ENCODE data around the gene RAPGEF5.

RAPGEF5 gene

DNA sequence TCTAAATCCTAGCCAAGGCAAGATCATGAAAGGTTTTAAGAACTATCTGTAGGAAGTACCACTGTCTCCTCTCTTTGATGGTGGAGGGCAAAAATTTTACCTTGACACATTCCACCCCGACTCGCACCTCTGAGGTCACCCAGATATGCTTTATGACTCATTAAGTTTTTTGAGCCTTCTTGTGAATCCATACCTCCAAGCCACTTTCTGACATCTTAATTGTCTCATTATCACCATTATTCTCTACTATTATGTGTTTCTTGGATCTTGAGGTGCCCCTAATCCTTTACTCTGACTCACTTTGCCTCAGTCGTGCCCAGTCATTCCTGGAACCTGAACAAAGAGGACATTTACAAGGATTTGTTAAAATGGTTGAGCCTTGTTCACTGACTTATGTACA lies 146.6 kb downstream of the RAPGEF5 start:
- DNase-seq, result no peak

DNA sequence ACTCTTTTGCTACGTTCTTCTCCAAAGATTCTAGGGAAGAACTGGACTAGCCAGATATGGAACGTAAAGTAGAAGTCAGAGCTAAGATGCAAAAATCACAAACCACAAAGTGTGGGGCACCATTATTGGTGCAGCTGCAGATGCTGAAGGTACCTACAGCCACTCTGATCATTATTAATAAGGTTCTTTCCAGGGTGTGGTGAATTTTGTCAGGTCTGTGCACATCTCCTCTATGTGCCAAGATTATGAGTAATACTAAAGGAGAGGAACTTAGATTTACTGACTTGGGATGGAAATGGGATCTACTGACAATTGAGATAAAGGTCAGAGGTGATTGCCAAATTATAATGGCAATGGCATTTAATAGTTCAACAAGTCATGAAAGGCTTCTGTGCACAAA lies 148.2 kb downstream of the RAPGEF5 start:
- no peak for DNase-seq

DNA sequence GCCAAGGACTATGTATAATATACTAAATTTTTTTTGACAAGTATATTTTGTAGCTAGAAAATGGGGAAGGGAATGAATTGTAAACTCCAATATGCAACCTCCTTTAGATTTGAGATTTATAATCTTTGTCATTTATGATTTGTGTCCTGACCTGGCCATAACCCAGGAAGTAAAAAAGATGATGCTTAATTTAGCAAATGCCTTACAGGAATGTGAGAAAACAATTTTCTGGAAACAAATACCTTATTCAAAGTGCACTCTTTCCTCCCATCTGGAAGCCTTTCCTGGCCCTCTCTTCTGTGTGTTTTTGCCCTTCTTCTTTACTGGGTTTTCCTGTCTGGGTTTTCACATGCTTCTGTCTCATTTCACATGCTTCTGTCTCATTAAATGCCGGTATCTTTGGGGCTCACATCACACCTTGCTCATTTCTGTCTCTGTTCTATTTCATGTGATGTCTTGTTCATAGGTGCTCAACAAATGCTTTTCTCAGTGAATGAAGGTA lies 149.2 kb downstream of the RAPGEF5 start:
- no peak for DNase-seq

- DNase-seq, result no peak
Observed at GRCh38 chr7:22205631-22206030, 151.3 kb downstream of the RAPGEF5 start.

DNA sequence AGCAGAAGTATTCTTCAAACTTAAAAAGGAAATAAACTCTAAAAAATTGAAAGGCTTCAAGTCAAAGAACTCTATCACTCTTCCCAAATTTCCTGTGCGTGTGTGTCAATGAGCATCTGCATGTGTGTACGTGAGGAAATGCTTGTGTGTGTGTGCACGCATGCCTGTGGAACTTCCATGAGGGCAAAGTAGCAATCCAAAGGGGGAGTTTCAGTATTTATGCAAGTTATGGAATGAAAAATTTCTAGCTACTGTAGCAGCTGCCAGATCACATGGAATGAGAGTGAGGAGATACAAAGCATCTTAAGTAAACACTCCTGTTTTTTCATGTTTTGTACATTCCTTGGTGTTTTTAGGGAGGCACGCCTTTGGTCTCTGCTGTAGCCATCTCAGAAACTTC lies 152.6 kb downstream of the RAPGEF5 start:
- DNase-seq, result no peak

DNA sequence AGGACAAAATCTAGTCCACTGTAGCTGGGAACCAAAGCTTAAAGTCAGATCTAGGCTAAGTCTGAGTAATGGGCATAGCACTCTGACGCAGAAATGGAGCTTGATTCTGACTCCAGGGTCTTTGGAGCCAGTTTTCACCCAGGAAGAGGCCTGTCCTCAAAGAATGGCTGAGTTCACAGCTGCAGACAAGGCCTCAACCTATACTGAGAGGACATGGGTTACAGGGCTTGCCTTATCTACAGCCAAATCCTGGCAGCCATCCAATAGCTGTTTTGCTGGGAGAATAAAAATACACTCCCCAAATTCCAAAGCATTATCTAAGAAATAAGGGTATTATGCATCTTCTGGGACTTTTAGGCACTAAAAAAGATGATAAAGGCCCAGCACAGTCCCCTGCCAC lies 154.8 kb downstream of the RAPGEF5 start:
- no peak for DNase-seq

- DNase-seq, result no peak
Observed at GRCh38 chr7:22201186-22201880, 155.6 kb downstream of the RAPGEF5 start.

- no peak for DNase-seq
Observed at GRCh38 chr7:22200777-22201176, 156.2 kb downstream of the RAPGEF5 start.

DNA sequence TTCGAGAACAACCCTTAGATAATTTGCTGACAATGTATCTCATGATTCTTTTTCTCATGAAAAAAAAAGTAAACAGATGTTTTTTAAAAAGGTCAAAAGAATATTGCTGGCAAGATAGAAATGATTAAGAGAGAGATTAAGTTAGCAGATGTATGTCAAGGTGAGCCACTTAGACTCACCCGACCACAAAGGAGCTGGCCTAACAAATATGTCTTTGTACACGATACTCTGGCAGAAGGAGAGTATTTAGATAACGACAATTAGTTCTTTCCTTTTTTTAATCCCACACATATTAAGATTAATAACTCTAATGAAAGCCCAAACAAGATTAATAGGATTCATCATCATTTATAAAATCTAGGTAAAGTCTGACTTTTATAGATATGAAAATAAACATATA lies 156.7 kb downstream of the RAPGEF5 start:
- no peak for DNase-seq

DNA sequence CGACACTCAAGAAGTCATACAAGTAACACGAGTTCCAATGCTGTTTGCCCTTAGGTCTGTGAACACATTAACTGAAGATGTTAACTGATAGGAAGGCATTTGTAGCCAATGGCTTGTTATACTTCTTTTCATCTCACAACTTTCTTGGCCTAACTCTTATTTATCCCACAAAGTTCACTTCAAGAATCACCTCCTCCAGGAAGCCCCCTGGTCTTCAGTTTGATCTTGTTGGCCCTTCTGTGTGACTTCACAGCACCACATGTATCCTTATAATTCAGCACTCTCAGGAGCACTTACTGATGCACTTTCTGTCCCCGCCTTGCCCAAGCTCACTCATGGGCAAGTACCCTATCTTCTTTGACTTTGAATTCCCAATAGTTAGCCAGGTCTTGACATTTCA lies 159.6 kb downstream of the RAPGEF5 start:
- DNase-seq, result no peak

- no peak for DNase-seq
Observed at GRCh38 chr7:22196429-22196828, 160.5 kb downstream of the RAPGEF5 start.

GRCh38 chr7:22195397-22196172 lies 161.4 kb downstream of the RAPGEF5 start:
- DNase-seq, result no peak

- DNase-seq, result no peak
Observed at GRCh38 chr7:22194658-22195273, 162.2 kb downstream of the RAPGEF5 start.

GRCh38 chr7:22193450-22193983 lies 163.4 kb downstream of the RAPGEF5 start:
- no peak for DNase-seq

- no peak for DNase-seq
Observed at GRCh38 chr7:22192801-22193200, 164.2 kb downstream of the RAPGEF5 start.

DNA sequence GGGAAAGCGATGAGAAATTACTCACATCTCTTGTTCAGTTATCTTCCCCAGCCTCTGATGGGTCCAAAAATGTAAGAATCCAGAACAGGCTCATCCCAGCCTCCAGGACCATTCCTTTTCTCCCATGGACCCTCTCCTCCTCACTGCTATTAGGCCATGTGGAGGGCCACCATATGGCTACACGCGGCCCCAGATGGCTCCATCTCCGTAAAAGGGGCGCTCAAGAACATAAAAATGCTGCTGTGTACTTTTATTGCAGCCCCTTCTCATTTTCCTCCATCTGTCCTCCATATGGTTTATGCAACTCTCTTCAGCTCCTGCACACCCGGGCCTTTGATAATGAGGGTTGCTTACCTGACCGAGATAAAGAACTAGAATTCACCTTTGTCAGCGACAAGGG lies 166.2 kb downstream of the RAPGEF5 start:
- no peak for DNase-seq

GRCh38 chr7:22189741-22190140 lies 167.2 kb downstream of the RAPGEF5 start:
- no peak for DNase-seq

- DNase-seq, result no peak
Observed at GRCh38 chr7:22189230-22189629, 167.7 kb downstream of the RAPGEF5 start.

DNA sequence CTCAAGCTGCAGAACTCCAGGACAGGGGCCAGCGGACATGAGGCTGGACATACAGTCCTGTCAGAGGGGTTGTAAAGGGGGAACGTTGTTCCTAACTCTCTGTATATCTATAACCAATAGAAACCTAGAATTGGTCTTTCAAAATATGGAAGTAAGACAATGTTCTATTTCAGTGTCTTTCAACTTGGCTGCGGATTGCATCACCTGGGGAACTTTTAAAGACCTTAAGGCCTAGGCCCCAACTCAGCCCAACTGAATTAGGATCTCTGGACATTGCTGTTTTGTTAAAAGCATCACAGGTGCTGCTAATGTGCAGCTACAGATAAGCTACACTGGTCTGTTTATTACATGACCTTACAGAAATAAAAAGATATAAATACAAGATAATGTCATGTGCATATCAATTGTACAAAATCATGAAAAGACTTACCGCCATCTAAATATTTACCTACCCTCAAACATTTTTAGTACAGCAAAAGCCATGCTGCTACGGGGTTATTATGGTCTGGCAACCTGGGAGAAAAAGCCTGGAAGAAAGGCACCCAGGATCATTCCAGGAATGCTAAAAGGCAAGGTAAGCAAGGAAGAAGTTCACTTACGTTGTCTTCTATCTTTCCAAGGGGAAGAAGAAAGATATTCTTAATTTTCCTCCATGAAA lies 169.1 kb downstream of the RAPGEF5 start:
- no peak for DNase-seq

DNA sequence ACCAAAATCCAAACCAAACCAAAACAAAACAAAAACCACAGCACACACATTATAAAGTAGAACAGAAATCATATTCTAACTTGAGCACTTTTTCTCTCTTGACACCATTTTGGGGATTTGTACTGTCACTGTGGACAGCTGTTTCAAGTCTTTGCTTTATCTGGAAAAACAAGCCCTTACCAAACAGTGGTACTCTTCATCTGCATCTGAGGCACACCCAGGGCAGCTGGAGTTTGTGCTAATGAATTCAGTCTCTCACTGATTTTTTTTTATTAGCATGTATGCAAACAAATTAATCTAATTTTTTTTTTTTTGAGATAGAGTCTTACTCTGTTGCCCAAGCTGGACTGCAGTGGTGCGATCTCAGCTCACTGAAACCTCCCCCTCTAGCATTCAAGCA lies 171.4 kb downstream of the RAPGEF5 start:
- no peak for DNase-seq

DNA sequence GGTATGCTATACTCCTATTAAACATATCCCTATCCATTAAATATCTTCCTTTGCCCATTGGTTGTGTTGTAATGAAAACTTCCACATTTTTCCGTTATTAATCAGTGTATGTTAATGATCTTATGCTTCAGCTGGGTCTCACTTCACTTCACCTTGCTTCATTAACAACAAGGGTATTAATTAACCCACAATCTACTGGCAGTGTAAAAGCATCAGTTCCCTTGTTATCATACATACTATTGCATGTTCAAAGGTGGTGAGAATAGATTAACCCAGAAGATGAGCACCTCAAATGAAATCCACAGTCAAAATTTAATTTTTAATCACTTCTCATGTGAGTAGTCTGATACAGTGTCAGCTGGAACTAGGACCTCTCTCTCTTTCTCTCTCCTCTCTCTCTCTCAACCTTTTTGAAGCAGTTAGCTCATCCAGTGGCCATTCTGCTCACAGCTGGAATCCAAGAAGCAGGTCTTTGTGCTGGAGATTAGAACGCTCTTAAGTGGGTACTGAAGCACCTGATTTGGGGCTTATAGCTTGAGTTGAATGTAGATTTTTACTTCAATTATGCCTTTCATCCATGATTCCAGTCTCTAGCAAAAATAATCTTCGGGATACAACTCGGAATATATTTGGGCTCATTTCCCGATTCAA lies 172.3 kb downstream of the RAPGEF5 start:
- DNase-seq, result no peak

GRCh38 chr7:22183522-22184280 lies 173.3 kb downstream of the RAPGEF5 start:
- no peak for DNase-seq
